Stimulated activated CD4-positive, alpha-beta T cell treated with anti-CD3 and anti-CD28 coated beads, Interleukin-4, amount 100 ng/mL, for 24 hours (primary cell): ENCODE data around the gene MFNG.

Experiments
- DNase-seq: peaks from one replicate; pipeline ENCODE4 v3.0.0-alpha.2; 2020

Gene MFNG

DNA sequence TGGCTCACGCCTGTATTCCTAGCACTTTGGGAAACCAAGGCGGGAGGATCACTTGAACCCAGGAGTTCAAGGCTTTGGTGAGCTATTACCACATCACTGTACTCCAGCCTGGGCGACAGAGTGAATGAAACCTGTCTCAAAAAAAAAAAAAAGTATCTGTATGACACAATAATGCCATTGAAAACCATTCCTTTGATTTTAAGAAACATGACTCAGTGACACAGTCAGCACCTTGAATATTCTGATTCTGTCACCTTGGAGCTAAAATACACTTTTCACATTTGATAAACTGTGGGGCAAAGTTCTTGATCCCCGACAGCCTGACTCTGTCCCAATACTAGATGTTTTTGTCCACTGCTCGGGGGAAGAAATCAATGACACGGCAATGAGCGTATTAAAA lies 42.2 kb downstream of the MFNG start:
- no peak for DNase-seq

DNA sequence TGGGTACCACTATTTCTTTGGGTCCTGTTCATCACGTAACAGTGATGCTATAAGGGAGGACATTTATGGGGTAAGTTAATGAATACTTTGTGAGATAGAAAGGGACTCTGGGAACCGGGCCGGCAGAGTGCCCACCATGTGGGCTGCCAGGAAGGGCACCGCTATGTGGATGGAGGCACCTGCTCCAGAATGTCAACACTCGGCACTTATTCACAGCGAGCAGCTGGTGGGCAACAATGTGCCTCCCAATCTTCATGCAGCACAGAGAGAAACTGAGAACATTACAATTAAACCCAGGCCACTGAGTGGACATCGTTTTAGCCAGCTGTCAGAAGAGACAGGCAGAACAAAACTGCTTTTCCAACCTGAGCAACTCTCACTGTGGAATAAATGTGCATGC lies 43.1 kb downstream of the MFNG start:
- no peak for DNase-seq

DNA sequence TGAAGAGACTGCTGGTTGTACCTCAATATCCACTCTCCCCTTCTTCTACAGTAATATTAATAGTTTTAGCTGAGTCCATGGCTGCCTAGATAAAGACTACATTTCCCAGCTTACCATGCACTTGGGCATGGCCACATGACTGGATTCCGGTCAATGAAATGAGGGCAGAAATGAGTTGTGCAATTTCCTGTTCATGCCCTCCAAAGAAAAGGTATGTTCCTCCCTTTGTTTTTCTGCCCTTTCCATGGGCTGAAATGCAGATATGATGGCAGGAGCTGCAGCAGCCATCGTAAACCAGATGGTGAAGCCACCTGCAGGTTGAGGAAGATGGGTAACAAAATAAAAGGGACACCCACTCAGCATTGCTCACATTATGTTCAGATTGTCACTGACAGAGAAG lies 43.6 kb downstream of the MFNG start:
- no peak for DNase-seq

DNA sequence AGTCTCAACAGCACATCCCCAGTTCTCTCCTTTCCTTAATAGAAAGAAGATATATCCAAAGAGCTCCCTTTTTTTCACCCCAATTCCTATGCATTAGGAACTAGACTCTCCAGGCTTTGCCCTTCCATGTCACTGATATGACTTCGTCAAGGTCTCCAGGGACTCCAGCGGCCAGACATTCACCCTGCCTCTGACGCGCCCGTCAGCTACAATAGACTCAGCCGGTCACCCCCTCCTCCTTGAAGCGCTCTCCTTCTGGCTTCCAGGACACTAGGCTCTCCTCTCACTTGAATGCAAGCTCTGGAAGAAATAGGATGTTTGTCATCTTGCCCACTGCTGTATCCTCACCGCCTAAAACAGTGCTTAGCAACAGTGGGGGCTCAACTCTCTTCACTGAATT lies 44.0 kb downstream of the MFNG start:
- DNase-seq, result no peak

DNA sequence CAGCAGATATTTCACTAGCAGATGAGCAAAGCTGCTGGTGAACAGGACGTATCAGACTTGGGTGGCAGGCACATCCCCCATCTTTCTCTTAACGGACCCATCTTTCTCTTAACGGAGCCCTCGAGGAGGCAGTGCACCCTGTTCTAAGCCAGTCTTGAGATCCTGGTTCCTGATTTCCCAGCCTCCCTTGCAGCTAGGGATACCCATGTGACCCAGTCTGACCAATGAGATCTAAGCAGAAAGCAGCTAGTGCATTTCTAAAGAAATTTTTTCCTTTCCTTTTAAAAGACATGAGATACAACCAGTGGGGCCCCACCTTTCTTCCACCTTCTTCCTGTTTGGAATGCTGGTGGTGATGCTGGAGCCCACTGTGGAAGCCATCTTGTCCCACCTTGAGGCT lies 45.3 kb downstream of the MFNG start:
- no peak for DNase-seq

DNA sequence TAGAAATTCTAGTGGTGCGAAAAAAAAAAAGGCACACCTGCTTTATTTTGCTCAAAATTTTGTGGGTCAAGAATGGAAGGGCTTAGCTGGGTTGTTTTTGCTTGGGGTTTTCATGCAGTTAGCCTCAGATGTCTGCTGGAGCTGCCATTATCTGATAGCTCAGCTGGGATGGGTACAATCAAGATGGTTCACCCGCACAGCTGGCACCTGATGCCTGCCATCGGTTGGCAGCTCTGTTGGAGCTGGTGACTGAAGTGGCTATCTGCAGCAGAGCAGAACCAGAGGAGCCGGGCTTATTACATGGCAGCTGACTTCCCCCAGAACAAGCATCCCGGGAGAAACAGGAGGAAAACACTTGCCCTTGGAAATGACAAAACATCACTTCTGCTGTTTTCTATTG lies 46.8 kb downstream of the MFNG start:
- DNase-seq, result no peak

DNA sequence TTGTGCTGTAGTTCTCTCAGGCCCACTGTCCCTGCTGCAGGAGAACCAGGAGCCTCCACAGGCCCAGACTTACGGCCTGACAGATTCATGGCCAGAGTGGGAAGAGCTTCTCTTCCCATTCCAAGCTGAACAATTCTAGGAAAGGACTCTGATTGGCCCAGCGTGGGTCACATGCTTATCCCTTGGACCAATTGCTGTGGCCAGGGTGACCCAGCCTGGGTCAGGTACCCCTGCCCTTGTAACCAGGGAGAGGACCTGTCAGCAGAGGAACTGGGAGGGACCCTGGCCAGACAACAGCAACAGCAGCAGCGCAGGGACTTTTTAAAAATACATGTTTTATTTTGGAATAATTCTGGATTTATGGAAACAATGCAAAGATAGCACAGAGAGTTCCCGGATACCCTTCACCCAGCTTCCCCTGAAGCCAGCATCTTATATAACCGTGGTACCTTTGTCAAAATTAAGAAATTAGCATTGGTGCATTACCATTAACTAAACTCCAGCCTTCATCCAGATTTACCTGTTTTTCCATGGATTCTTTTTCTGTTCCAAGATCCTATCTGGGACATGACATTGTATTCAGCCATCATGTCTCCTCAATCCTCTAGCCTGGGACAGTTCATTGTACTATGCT lies 50.1 kb downstream of the MFNG start:
- DNase-seq, result no peak

DNA sequence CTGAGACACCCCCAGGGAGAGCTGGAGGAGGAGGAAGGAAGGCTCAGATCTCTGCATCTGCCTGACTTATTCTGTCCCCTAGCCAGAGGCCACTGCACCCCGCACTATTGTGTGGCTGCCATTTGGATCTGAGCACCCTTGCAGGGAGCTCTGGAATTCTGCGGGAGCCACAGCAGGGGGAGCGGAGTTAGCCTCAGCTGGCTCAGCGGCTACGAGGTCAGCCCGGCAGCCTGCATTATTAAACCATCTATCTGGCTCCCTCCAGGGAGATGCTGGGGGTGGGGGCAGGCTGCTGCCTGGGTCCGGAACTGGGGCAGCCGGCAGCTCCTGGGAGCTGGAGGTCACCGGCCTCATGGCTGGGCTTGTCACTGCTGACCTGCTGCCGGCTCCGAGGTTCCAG lies 52.4 kb downstream of the MFNG start:
- no peak for DNase-seq

DNA sequence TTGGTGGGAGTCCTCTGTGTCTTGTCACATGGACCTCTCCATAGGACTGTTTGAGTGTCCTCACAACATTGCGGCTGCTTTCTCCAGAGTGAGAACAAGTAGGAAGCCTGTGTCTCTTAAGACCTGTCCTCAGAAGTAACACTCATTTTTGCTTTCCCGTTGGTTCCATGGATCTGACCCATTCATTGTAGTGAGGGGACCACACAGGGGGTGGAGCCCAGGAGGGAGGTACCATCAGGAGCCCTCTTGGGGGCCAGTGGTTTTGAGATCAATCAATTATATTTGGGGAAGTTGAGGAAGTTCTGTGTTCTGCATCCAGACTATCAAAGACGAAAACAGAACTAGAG lies 53.5 kb downstream of the MFNG start:
- no peak for DNase-seq

DNA sequence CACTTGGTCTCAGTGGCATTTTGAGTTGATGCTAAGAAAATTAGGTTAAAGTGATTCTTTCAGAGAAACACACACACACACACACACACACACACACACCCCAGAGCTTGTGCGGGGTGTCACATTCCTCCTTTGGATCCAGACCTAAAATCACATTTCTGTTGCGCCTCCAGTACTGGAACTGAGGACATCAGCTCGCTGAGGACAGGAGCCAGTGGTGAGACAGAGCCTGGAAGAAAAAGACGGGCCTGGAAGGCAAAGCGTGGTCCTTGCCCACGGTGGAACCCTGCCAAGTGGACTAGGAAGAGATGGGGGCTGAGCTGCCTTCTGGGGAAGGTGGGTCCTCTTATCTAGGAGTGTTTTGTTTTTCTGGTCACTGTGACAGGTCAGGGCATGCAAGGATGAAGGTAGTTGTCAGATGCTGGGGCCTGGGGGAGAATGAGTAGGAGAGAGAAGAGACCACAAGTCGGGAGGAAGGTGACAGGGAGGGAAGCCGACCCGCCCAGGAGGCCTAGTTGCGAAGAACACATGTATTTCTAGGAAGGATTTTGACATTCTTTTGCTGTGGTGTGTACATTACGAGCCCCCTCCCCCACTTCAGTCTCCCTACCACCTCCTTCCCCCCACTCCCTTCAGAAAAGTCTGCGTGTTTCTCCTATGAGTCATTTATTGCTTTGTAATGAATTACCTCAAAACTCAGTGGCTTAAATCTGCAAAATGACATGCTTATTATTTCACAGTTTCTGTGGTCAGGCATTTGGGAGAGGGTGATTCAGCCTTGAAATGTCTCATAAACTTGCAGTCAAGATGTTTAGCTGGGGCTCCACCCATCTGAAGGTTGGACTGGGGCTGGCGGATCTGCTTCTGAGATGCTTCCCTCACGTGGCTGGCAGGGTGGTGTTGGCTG lies 54.1 kb downstream of the MFNG start:
- DNase-seq, result peak; percentile 59

DNA sequence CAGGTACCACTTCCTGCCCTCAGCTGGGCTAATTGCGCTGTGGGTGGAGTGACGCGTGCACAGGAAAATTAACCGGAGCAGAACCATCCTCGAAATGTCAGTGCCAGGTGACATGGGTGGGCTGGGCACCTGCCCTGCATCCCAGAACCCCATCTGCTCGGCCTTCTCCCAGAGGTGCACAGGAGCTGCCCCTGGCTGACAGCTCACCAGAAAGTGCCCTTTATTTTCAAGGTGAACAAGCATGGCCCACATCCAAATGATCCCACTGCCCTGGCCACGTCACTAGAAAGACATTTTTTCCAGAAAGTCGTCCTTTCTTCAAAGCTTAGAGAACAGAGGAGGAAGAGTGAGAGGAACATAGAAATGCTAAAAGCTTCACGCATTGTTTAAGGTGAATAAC lies 54.8 kb downstream of the MFNG start:
- DNase-seq, result no peak

DNA sequence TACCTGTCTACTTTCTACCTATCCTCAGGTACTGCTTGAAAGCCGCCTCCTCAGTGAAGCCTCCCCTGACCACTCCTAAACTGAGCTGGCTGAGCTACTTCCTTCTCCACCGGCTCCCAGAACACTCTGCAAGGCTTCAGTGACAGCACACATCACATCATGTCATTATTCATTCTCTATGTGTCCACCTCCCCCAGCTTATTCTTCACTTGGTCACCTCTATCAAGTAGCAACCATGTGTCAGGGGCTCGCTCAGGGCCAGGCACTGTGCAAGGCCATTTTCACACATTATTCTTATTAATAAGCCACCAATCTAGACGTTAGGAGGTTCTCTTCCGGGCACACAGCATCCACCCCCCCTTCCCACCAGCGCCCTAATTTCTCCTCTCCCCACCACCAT lies 55.2 kb downstream of the MFNG start:
- no peak for DNase-seq

DNA sequence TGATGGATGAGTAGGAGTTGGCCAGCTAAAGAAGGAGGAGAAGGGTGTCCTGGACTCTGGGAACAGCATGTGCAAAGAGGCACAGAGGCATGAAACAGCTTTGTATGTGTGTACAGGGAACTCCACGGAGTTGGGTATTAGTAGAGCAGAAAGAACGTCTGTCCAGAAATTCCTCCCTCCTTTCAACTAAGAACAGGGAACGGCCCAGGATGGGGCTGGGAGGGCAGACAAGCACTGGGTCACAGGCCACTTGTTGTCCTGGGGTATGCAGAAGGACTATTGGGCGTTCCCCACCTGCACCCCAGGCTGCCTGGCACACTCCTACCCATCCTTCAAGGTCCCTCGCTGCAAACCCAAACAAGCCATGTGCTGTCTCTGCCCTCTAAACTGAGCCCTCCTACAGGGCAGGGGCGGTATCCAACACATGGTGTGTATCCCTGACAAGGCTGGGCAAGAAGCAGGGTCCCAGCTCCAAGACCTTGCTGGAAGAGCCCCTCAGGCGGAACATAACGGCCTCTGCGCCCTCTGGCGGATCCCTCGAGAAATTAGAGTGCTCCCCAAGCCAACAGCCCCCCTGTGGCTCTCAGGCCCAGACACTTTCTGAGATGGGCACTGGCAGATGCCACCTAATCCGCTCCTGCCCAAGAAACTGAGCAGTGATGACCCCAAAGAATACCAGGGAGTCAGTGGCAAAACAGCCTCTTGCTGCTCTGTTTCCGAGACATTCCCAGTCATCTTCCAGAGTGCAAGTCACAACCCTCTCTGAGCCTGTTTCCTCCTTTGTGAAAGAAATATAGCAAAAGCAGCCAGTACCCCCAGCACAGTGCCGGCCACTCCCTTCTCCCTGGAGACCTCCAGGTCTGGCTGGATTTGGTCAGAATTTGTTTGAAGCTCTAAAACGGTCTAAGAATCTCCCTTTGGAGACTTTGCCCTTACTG lies 57.3 kb downstream of the MFNG start:
- peak; percentile 59 for DNase-seq

DNA sequence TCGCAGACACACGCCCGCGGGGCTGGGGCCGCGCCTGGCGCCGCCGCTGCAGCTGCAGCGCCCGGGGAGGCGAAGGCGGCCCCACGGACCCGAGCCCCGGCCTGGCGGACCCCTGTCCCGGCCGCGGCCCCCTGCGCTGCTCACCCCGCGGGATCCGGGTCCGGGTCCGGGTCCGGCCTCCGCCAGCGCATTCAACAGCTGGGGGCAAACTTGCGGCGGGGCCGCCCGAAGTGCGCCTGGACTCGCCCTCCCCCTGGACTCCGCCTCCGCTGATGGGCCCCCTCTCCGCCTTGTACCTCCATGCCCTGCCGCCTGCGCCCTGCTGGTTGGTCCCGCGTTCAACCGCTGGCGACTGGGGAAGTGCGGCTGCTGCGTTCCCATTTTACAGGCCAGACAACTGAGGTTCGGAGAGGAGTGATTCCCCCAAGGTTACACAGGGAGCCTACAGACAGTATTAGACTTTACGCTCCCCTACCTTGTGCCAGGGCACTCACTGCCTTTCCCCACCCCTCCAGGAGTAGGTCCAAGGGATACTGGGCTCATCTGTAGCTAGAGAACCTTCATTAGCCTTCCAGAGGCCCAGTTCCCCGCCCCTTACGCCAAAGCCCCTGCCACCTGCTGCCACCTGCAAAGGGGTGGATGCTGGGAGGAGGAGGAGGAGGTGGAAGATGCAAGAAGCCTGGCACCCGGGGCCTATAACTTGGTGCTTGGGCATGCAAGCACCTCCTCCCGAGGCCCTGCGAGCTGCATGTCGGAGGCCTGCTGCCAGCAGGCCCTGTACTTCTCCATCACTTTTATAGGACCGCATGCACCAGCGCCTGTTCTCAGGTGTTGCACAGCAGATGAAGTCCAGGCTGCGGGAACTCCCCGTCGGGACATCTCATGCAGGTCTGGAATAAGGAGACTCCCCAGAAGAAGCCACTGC lies 58.2 kb downstream of the MFNG start:
- DNase-seq, result no peak

DNA sequence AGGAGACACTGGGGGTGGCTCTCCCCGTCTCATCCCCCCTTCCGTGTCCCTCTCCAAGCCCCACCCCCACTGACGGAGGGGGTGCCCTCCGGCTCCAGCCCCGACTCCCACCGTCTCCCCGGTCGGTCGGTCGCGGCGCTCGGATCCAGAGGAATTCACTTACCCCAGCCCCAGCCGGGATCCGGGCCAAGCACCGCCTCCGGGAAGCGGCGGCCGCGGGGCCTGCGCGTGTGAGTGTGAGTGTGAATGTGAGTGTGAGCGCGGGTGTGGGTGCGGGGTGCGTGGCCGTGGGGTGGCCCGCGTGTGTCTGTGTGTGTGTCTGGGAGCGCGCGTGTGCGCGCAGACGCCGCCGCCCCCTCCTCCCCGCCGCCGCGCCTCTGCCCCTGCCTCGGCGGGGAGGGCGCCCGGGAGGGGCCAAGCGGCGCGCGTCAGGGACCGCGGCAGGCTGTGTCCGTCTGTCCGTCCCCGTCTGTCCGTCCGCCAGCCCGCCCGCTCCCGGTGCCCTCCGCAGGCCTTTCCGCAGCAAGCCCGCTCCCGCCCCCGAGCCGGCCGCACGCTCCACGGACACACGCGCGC lies 59.0 kb downstream of the MFNG start, which contains the start of gene ELFN2:
Gene ELFN2, minus strand, starts transcription at position 345 of the 576 bp plus-strand sequence. CDS start 51,945 bp downstream, outside the sequence.
- no peak for DNase-seq

DNA sequence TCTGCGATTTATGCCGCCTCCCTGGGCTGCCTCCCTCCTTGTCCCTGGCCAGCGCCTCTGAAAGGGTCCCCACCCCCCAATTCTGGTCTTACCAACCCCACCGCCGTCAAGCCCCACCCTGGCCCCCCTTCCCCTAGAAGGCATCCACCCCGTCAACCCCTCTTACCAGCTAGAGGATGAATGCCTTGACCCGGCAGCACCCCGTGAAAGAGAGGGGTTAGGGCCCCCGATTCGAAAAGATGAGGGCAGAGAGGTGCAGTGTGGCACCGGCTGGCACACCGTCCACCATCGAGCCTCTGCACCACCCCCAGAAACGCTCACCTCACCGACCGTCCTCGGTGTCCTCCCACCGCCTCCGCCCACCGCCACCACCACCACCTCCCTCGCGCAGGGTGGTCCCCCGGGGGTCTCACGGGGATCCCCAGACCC lies 59.5 kb downstream of the MFNG start:
- no peak for DNase-seq

DNA sequence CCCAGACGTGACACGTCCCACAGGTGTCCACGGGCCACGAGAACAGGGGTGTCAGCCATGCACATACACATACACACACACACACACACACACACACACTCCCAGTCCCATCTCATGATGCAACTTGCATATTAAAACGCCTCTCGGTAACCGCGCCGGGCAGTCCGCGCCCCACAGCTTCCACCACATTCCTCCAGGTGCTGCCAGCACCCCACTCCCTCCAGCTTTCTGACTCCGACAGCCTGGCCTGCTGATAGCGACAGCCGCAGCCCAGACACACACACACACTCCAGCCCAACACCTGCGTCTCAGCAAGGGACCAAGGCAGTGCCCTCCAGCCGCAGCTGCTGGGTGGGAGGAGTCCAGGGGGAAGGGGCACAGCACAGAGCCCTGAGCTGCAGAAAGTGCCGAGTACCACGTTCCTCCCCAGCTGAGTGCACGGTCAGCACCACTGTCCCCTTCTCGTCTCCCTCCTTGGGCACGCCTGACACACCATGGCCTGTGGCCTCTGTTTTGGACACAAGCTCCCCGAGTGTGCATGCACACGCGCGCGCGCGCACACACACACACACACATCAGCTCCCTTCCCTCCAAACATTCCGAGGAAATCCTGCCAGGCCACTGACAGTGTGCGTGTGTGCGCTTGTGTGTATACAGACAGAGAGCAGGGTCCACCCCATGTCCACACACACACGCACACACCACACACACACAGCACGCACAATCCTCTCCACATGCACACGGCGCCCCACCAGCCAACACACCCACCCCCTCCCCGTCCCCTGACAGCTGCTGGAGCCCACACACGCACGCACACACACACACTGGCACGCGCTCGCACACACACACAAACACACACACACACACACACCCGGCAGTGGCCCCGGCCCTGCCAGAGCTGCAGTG lies 60.1 kb downstream of the MFNG start:
- no peak for DNase-seq

DNA sequence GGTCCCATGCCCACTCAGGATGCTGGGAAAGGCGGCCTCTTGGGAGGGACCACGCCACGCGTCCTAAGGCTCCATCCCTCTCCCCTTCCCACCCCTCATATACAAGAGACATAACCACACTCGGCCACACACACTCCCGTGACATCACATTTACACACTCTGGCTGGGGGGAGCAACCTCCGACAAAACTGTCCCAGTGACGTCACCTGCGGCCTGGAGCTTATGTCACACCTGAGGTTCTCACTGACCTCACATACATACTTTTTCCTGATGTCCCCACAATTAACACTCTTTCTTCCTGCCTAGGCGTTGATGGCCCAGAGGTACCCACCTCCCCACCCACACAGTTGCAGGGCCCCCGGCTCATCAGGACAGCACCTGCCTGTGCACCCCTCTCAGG lies 60.8 kb downstream of the MFNG start:
- no peak for DNase-seq

DNA sequence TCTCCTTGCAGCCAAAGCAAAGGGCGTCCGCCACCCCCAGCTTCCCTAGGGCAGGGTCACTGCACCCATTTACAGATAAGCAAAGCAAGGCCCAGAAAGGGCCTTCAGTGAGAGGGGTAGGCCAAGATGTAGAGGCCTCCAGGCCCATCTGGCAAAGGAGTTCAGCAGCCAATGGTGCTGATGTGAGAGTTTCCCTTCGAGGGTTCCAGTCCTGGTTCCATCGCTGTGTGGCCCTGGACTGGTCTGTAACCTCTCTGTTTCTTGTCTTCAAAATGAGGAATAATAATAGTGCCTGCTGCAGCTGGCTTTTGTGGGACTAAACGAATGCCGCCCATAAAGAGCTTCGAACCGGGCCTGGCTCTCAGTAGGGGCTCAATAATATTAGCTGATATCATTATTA lies 62.9 kb downstream of the MFNG start:
- DNase-seq, result no peak

DNA sequence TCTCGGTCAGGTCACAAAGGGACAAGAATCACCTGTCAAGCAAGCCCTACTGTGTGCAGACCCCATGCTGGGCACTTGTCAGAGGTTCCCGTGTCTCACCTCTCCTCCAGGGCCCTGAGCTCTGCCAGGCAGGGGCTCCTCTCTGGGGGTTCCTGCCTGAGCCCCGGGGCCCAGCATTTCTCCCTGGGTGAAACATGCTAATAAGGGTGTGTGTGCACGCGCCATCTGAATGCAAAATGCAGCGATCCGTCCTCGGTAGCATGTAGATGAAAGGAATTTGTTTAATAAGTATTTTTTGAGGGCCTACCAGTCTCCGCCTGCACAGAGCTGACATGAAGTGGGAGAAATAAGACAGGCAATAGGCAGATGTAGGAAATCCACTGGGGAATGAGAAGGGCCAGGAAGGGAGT lies 64.7 kb downstream of the MFNG start:
- no peak for DNase-seq
